Mesenchymal stem cell (in vitro differentiated cells and primary cell): Measurements from ENCODE around the gene AZU1.
A peak's percentile ranks its signal among the peaks of the same experiment; 100 is the strongest.

Experiments
- DNase-seq: peaks from one replicate; pipeline ENCODE4 v3.0.0-alpha.2; 2013
- H2AFZ ChIP-seq: one replicate; pipeline ENCODE4 v1.6.1; 2013; ENCODE audit warnings: low read depth, mild to moderate bottlenecking, control low read depth, inconsistent platforms, low read length, moderate library complexity
- H2AK5ac ChIP-seq: 2 replicates; pipeline ENCODE4 v1.6.1; 2013; ENCODE audit warnings: low read length, moderate library complexity, mild to moderate bottlenecking, inconsistent platforms; ENCODE audit not compliant: severe bottlenecking
- H2BK120ac ChIP-seq: one replicate; pipeline ENCODE4 v1.6.1; 2013; ENCODE audit warnings: low read depth, mild to moderate bottlenecking, inconsistent platforms, low read length, moderate library complexity
- H2BK12ac ChIP-seq, 2 experiments: one replicate each; pipeline ENCODE4 v1.6.1; 2013; ENCODE audit warnings: inconsistent platforms in 2 of 2, low read length in 2 of 2, mild to moderate bottlenecking in 2 of 2, moderate library complexity in 2 of 2, control low read depth in 1 of 2
- H2BK15ac ChIP-seq: one replicate; pipeline ENCODE4 v1.6.1; 2013; ENCODE audit warnings: mild to moderate bottlenecking, low read depth, inconsistent platforms; ENCODE audit not compliant: poor library complexity, severe bottlenecking
- H2BK5ac ChIP-seq: 2 replicates; pipeline ENCODE4 v1.6.1; 2013; ENCODE audit warnings: low read depth, mild to moderate bottlenecking, low read length, control low read depth, inconsistent platforms; ENCODE audit not compliant: poor library complexity, severe bottlenecking
- H3K14ac ChIP-seq, 2 experiments: one replicate each; pipeline ENCODE4 v1.6.1; 2013; ENCODE audit warnings: inconsistent platforms in 2 of 2, low read length in 2 of 2, control low read depth in 1 of 2, mild to moderate bottlenecking in 1 of 2, moderate library complexity in 1 of 2
- H3K18ac ChIP-seq, 2 experiments: one replicate each; pipeline ENCODE4 v1.6.1; 2013; ENCODE audit warnings: inconsistent platforms in 2 of 2, low read length in 2 of 2, control low read depth in 1 of 2, low read depth in 1 of 2, mild to moderate bottlenecking in 1 of 2
- H3K23ac ChIP-seq, 2 experiments: one replicate each; pipeline ENCODE4 v1.6.1; 2013; ENCODE audit warnings: inconsistent platforms in 2 of 2, low read length in 2 of 2, mild to moderate bottlenecking in 2 of 2, moderate library complexity in 2 of 2, control low read depth in 1 of 2
- H3K27ac ChIP-seq: 2 replicates; pipeline ENCODE4 v1.5.1; 2013; ENCODE audit warnings: mild to moderate bottlenecking, moderate library complexity, low read length, control low read depth, inconsistent platforms; ENCODE audit not compliant: poor library complexity, severe bottlenecking
- H3K27me3 ChIP-seq, 2 experiments: 2 replicates each; pipeline versions ENCODE4 v1.6.1 to v1.7.0; 2013; ENCODE audit warnings: low read length in 2 of 2, mild to moderate bottlenecking in 2 of 2, moderate library complexity in 2 of 2, control low read depth in 1 of 2, inconsistent platforms in 1 of 2; ENCODE audit not compliant: control insufficient read depth in 1 of 2, insufficient read depth in 1 of 2
- H3K36me3 ChIP-seq, 2 experiments: 2 replicates each; pipeline versions ENCODE4 v1.6.1 to v1.7.0; 2013; ENCODE audit warnings: low read length in 2 of 2, control low read depth in 1 of 2, inconsistent platforms in 1 of 2, low read depth in 1 of 2, mild to moderate bottlenecking in 1 of 2; ENCODE audit not compliant: insufficient read depth in 2 of 2, control insufficient read depth in 1 of 2
- H3K4ac ChIP-seq, 2 experiments: one replicate each; pipeline ENCODE4 v1.6.1; 2013; ENCODE audit warnings: inconsistent platforms in 2 of 2, low read length in 2 of 2, mild to moderate bottlenecking in 2 of 2, moderate library complexity in 2 of 2, control low read depth in 1 of 2, low read depth in 1 of 2
- H3K4me1 ChIP-seq: 2 replicates; pipeline ENCODE4 v1.6.1; 2013; ENCODE audit warnings: low read depth, low read length, control low read depth; ENCODE audit not compliant: control insufficient read depth, insufficient read depth
- H3K4me2 ChIP-seq: 2 replicates; pipeline ENCODE4 v1.6.1; 2013; ENCODE audit warnings: low read length, mild to moderate bottlenecking, inconsistent platforms; ENCODE audit not compliant: poor library complexity, severe bottlenecking
- H3K4me3 ChIP-seq, 2 experiments: 2 replicates each; pipeline versions ENCODE4 v1.5.1 to v1.7.0; 2013; ENCODE audit warnings: low read length in 2 of 2, mild to moderate bottlenecking in 2 of 2, control low read depth in 1 of 2, low read depth in 1 of 2; ENCODE audit not compliant: insufficient read depth in 1 of 2
- H3K79me1 ChIP-seq: replicated peaks from 2 replicates; pipeline ENCODE4 v1.6.1; 2013; ENCODE audit warnings: mild to moderate bottlenecking, control low read depth, low read length, inconsistent platforms; ENCODE audit not compliant: poor library complexity, severe bottlenecking
- H3K9ac ChIP-seq: 2 replicates; pipeline ENCODE4 v1.7.0; 2013; ENCODE audit warnings: mild to moderate bottlenecking, low read length, moderate library complexity
- H3K9me3 ChIP-seq: 2 replicates; pipeline ENCODE4 v1.7.0; 2013; ENCODE audit warnings: mild to moderate bottlenecking, low read length; ENCODE audit not compliant: control insufficient read depth
- H4K8ac ChIP-seq: one replicate; pipeline ENCODE4 v1.6.1; 2013; ENCODE audit warnings: inconsistent platforms, mild to moderate bottlenecking, low read length, moderate library complexity
- H4K91ac ChIP-seq: one replicate; pipeline ENCODE4 v1.6.1; 2013; ENCODE audit warnings: mild to moderate bottlenecking, low read length, inconsistent platforms
- WGBS: methylation state at CpG from one replicate; pipeline ENCODE4 v1.1.7; 2013; ENCODE audit warnings: mixed read lengths; 5-methylcytosine and 5-hydroxymethylcytosine counted together

Gene AZU1

GRCh38 chr19:791567-792305, 35.9 kb upstream of the AZU1 start:
- Histone ChIP-seq H3K36me3 (no peaks in the 10 kb centered on the region), H3K4me2 (no peak overlapping the region), H3K9me3 (no peaks in the 10 kb centered on the region), H3K9ac (no peak overlapping the region), H2AFZ (no peak overlapping the region), H3K27me3 (no peaks in the 10 kb centered on the region), H2AK5ac (no peak overlapping the region), H2BK15ac (peak overlapping the region; percentile 34), H2BK12ac (peak overlapping the region in 1 of 2 experiments; percentile 40), H3K4me1 (peaks cover 29% of the 10 kb centered on the region), H3K4ac (peak overlapping the region in 1 of 2 experiments; percentile 22), H4K8ac (no peak overlapping the region), H2BK5ac (no peak overlapping the region), H3K4me3 (no peak overlapping the region), H2BK120ac (peak overlapping the region; percentile 56), H3K18ac (peak overlapping the region in 1 of 2 experiments; percentile 42), H3K27ac (no peak overlapping the region), H4K91ac (peak overlapping the region; percentile 43), H3K23ac (no peak overlapping the region), H3K14ac (no peak overlapping the region), H3K79me1 (peaks cover 2% of the 10 kb centered on the region)
- DNase-seq = no peak
- 81% methylated on average over 8 of the region's 8 CpGs for WGBS

GRCh38 chr19:792306-792885, 35.2 kb upstream of the AZU1 start:
- H3K4me2 ChIP-seq = no peak overlapping the region
- peak overlapping the region; percentile 56 for H2BK120ac ChIP-seq
- H3K4me1 ChIP-seq = peaks cover 29% of the 10 kb centered on the region
- H2BK12ac ChIP-seq = peak overlapping the region; percentile 10 to 40
- no peak overlapping the region for H2BK5ac ChIP-seq
- H3K36me3 ChIP-seq = no peaks in the 10 kb centered on the region
- 78% methylated on average over 16 of the region's 16 CpGs for WGBS
- no peak overlapping the region for H3K9ac ChIP-seq
- no peak overlapping the region for H2AFZ ChIP-seq
- H2AK5ac ChIP-seq = no peak overlapping the region
- no peaks in the 10 kb centered on the region for H3K9me3 ChIP-seq
- H3K14ac ChIP-seq = no peak overlapping the region
- H3K27ac ChIP-seq = no peak overlapping the region
- H3K27me3 ChIP-seq = no peaks in the 10 kb centered on the region
- peaks cover 2% of the 10 kb centered on the region for H3K79me1 ChIP-seq
- no peak overlapping the region for H4K91ac ChIP-seq
- no peak overlapping the region for H3K23ac ChIP-seq
- no peak overlapping the region for H2BK15ac ChIP-seq
- peak overlapping the region in 1 of 2 experiments; percentile 16 for H3K18ac ChIP-seq
- H4K8ac ChIP-seq = no peak overlapping the region
- H3K4ac ChIP-seq = peak overlapping the region in 1 of 2 experiments; percentile 26
- DNase-seq = no peak
- no peak overlapping the region for H3K4me3 ChIP-seq

- Histone ChIP-seq H3K9ac (no peak overlapping the region), H3K9me3 (no peaks in the 10 kb centered on the region), H3K4me3 (no peak overlapping the region), H2BK120ac (no peak overlapping the region), H3K27me3 (no peaks in the 10 kb centered on the region), H2AK5ac (no peak overlapping the region), H3K4me2 (no peak overlapping the region), H2BK15ac (no peak overlapping the region), H4K91ac (no peak overlapping the region), H3K18ac (no peak overlapping the region), H2BK5ac (no peak overlapping the region), H4K8ac (no peak overlapping the region), H3K4ac (no peak overlapping the region), H2BK12ac (peak overlapping the region in 1 of 2 experiments; percentile 25), H3K36me3 (peaks cover 0 to 3% of the 10 kb centered on the region in 2 experiments), H3K4me1 (peaks cover 22% of the 10 kb centered on the region), H3K14ac (no peak overlapping the region), H3K27ac (no peak overlapping the region), H3K79me1 (no peaks in the 10 kb centered on the region), H2AFZ (no peak overlapping the region), H3K23ac (no peak overlapping the region)
- 93% methylated on average over 10 of the region's 12 CpGs for WGBS
- no peak for DNase-seq
Measured at GRCh38 chr19:793806-794205, 33.8 kb upstream of the AZU1 start.

- H3K9me3 ChIP-seq = no peaks in the 10 kb centered on the region
- no peak overlapping the region for H3K27ac ChIP-seq
- H2BK120ac ChIP-seq = no peak overlapping the region
- H3K4ac ChIP-seq = no peak overlapping the region
- no peak overlapping the region for H3K23ac ChIP-seq
- H3K9ac ChIP-seq = peak overlapping the region; percentile 72
- H3K14ac ChIP-seq = no peak overlapping the region
- no peak overlapping the region for H2BK12ac ChIP-seq
- 95% methylated on average over 28 of the region's 28 CpGs for WGBS
- H4K91ac ChIP-seq = peak overlapping the region; percentile 62
- peaks cover 13% of the 10 kb centered on the region for H3K4me1 ChIP-seq
- no peak overlapping the region for H2AFZ ChIP-seq
- no peaks in the 10 kb centered on the region for H3K79me1 ChIP-seq
- H3K4me3 ChIP-seq = peak overlapping the region in 1 of 2 experiments; percentile 80
- no peak overlapping the region for H4K8ac ChIP-seq
- no peak overlapping the region for H2BK5ac ChIP-seq
- H3K27me3 ChIP-seq = no peaks in the 10 kb centered on the region
- H3K18ac ChIP-seq = no peak overlapping the region
- H2AK5ac ChIP-seq = no peak overlapping the region
- H2BK15ac ChIP-seq = no peak overlapping the region
- DNase-seq = no peak
- no peak overlapping the region for H3K4me2 ChIP-seq
- peaks cover 1 to 13% of the 10 kb centered on the region in 2 experiments for H3K36me3 ChIP-seq
Measured at GRCh38 chr19:795073-795611, 32.5 kb upstream of the AZU1 start.
